Pons (tissue), 1 donor: ENCODE data around the gene GTPBP1.

Experiments used
- DNase-seq: peaks from one replicate; pipeline ENCODE4 v3.0.0-alpha.2; 2016; ENCODE audit warnings: low spot score

The GTPBP1 gene

GRCh38 chr22:38760477-38761201 is 54.9 kb downstream of the GTPBP1 start:
- DNase-seq: peak; percentile 43

GRCh38 chr22:38761202-38762162 is 55.7 kb downstream of the GTPBP1 start:
- DNase-seq: no peak

- DNase-seq: peak; percentile 62
These were observed 56.8 kb downstream of the GTPBP1 start for GRCh38 chr22:38762551-38762983.

- peak; percentile 77 for DNase-seq
These were observed 60.5 kb downstream of the GTPBP1 start for GRCh38 chr22:38766076-38766777.

- no peak for DNase-seq
These were observed 61.6 kb downstream of the GTPBP1 start for GRCh38 chr22:38767313-38767712.

GRCh38 chr22:38768036-38768435 is 62.3 kb downstream of the GTPBP1 start:
- no peak for DNase-seq

GRCh38 chr22:38770257-38770949 is 64.7 kb downstream of the GTPBP1 start:
- no peak for DNase-seq

GRCh38 chr22:38772623-38772873 is 66.8 kb downstream of the GTPBP1 start:
- DNase-seq: no peak

- DNase-seq: no peak
These were observed 67.7 kb downstream of the GTPBP1 start for GRCh38 chr22:38773363-38773946.

- DNase-seq: no peak
These were observed 68.9 kb downstream of the GTPBP1 start for GRCh38 chr22:38774496-38775166.

GRCh38 chr22:38775656-38776055 is 69.9 kb downstream of the GTPBP1 start:
- no peak for DNase-seq

GRCh38 chr22:38776086-38776485 is 70.3 kb downstream of the GTPBP1 start:
- DNase-seq: no peak

- DNase-seq: no peak
These were observed 71.4 kb downstream of the GTPBP1 start for GRCh38 chr22:38777087-38777671.

GRCh38 chr22:38781033-38781432 is 75.3 kb downstream of the GTPBP1 start:
- no peak for DNase-seq

GRCh38 chr22:38782402-38783094 is 76.8 kb downstream of the GTPBP1 start:
- DNase-seq: no peak
